Uterus (tissue), 4 donors: Measurements from ENCODE around the gene CISD2. TPM values are rescaled to one million over a fixed set of nuclear protein-coding genes. Genes with fewer than 3 reads are reported as not detected.
"Not testable (repeated sequence)": the region's sequence is repeated elsewhere in the genome, so short reads cannot be mapped to it uniquely, and the experiment has no call there.

Experiments used
- DNase-seq, 2 donors: peaks; one replicate each; pipeline ENCODE4 v3.0.0-alpha.2; 2019 to 2020
- H3K27ac ChIP-seq, 2 donors: fragments of 200-600 bp; sonication (generic); 1 replicate in 1 of 2; 2 replicates in 1 of 2; pipeline ENCODE4 v1.5.1; 2016 to 2018
- H3K27me3 ChIP-seq, 2 donors: fragments of 200-600 bp; sonication (generic); one replicate each; pipeline ENCODE4 v1.5.1; 2018 to 2019; ENCODE audit warnings: control low read depth in 1 of 2
- H3K36me3 ChIP-seq, 2 donors: fragments of 200-600 bp; sonication (generic); one replicate each; pipeline ENCODE4 v1.5.1; 2019; ENCODE audit warnings: control low read depth in 1 of 2
- H3K4me1 ChIP-seq, 2 donors: fragments of 200-600 bp; sonication (generic); one replicate each; pipeline ENCODE4 v1.5.1; 2018 to 2019; ENCODE audit warnings: control low read depth in 1 of 2
- H3K4me3 ChIP-seq, 2 donors: fragments of 200-600 bp; sonication (generic); 1 replicate in 1 of 2; 2 replicates in 1 of 2; pipeline ENCODE4 v1.5.1; 2018 to 2019; ENCODE audit warnings: mild to moderate bottlenecking in 1 of 2
- H3K9me3 ChIP-seq, 2 donors: fragments of 200-600 bp; sonication (generic); one replicate each; pipeline ENCODE4 v1.5.1; 2019; ENCODE audit warnings: control low read depth in 1 of 2
- CTCF ChIP-seq, 4 experiments: fragments of 200-600 bp in 2 of 4; fragments of 450-650 bp in 2 of 4; sonication (generic) in 2 of 4; IDR thresholded peaks; one replicate each; pipeline ENCODE4 v1.5.1; 2016 to 2019; ENCODE audit warnings: antibody characterized with exemption in 4 of 4, mild to moderate bottlenecking in 2 of 4, moderate library complexity in 1 of 4
- POLR2A ChIP-seq, 2 donors: fragments of 450-650 bp; IDR thresholded peaks; one replicate each; pipeline ENCODE4 v1.6.1; 2016; ENCODE audit warnings: antibody characterized with exemption in 2 of 2, mild to moderate bottlenecking in 1 of 2, moderate library complexity in 1 of 2
- intact Hi-C: fragments of 100-400 bp; cut with DNase I; formaldehyde crosslinking; loops from one replicate; pipeline ENCODE4 v1.15.1; 2023; ENCODE audit warnings: low total_unique reads
- small RNA-seq: library from RNA; depleted of rRNA; stranded (forward); fragments of <200 nt; gene quantifications from one replicate; pipeline ENCODE3, GENCODE V24; 2016
- total RNA-seq, 4 donors: library from RNA; depleted of rRNA in 3 of 4; stranded (reverse); fragments of >200 nt in 3 of 4; gene quantifications; one replicate each; pipeline versions ENCODE4 v1.1.0 to v1.2.4, GENCODE V29; 2014 to 2023
- donor health status: DM: yes; HTN: yes; CAD: no.

The CISD2 gene
- total RNA-seq, 4 donors from 2014 or later, result 3.8 to 30.0 (median 19.4) TPM

GRCh38 chr4:102901804-102902203, 33.0 kb downstream of the CISD2 start:
- DNase-seq, result no peak
- Histone ChIP-seq H3K27me3 (no peaks in the 10 kb centered on the region), H3K4me1 (no peaks in the 10 kb centered on the region), H3K4me3 (no peak overlapping the region), H3K27ac (no peak overlapping the region), H3K9me3 (no peaks in the 10 kb centered on the region), H3K36me3 (no peaks in the 10 kb centered on the region)
- TF ChIP-seq POLR2A (IDR thresholded peaks at IDR 0.05), result no peak
- TF ChIP-seq CTCF (IDR thresholded peaks at IDR 0.05), result no peak
- intact Hi-C loops, result no loop called here

- no peak overlapping the region for H3K27ac ChIP-seq
- intact Hi-C loops, result no loop called here
- no peak for DNase-seq
- TF ChIP-seq POLR2A (IDR thresholded peaks at IDR 0.05) (no peak), CTCF (IDR thresholded peaks at IDR 0.05) (no peak)
- H3K9me3 ChIP-seq, result peaks cover 0 to under 1% of the 10 kb centered on the region in 2 donors
- H3K36me3 ChIP-seq, result no peaks in the 10 kb centered on the region
- H3K4me1 ChIP-seq, result no peaks in the 10 kb centered on the region
- H3K4me3 ChIP-seq, result no peak overlapping the region
- no peaks in the 10 kb centered on the region for H3K27me3 ChIP-seq
Observed at GRCh38 chr4:102918859-102919258, 50.1 kb downstream of the CISD2 start.

- intact Hi-C loops, H3K4me3 ChIP-seq, H3K9me3 ChIP-seq, DNase-seq, H3K36me3 ChIP-seq, H3K27me3 ChIP-seq, H3K4me1 ChIP-seq, H3K27ac ChIP-seq: not testable (repeated sequence)
Observed at GRCh38 chr4:102919697-102920096, 50.9 kb downstream of the CISD2 start.

- no peaks in the 10 kb centered on the region for H3K27me3 ChIP-seq
- H3K9me3 ChIP-seq, result no peaks in the 10 kb centered on the region
- no peak for DNase-seq
- no peaks in the 10 kb centered on the region for H3K4me1 ChIP-seq
- intact Hi-C loops, result no loop called here
- TF ChIP-seq POLR2A (IDR thresholded peaks at IDR 0.05) (no peak), CTCF (IDR thresholded peaks at IDR 0.05) (no peak)
- H3K36me3 ChIP-seq, result no peaks in the 10 kb centered on the region
- no peak overlapping the region for H3K4me3 ChIP-seq
- no peak overlapping the region for H3K27ac ChIP-seq
Observed at GRCh38 chr4:102935716-102936115, 66.9 kb downstream of the CISD2 start.

GRCh38 chr4:102938063-102938462, 69.3 kb downstream of the CISD2 start:
- H3K27me3 ChIP-seq, H3K27ac ChIP-seq, intact Hi-C loops, H3K4me3 ChIP-seq, DNase-seq, H3K36me3 ChIP-seq, H3K4me1 ChIP-seq, H3K9me3 ChIP-seq: not testable (repeated sequence)

Small RNA genes lying within 50 kb of the gene (small RNA-seq; reads per million reads assigned to genes)
- not detected for gene RNU7-151P

Other genes starting within 250 kb of the CISD2 start
- 10 to 100 TPM in 2 of 4 donors, 1 to 10 TPM in 2; 6.4 to 41.5 (median 17.8) TPM for gene MANBA, start 108.0 kb upstream of the CISD2 start, total RNA-seq
- 100 to 1,000 TPM; 261 to 496 (median 294) TPM for gene UBE2D3, start 41.4 kb upstream of the CISD2 start, total RNA-seq
- 1 to 10 TPM in 2 of 4 donors, under 1 TPM in 1, not detected in 1; 0.59 to 4.8 (median 2.5) TPM for gene SLC9B1, start 150.7 kb downstream of the CISD2 start, total RNA-seq
- 10 to 100 TPM in 3 of 4 donors, under 1 TPM in 1; 0.59 to 26.9 (median 25.6) TPM for gene SLC9B2, start 207.8 kb downstream of the CISD2 start, total RNA-seq
- gene BDH2, start 230.8 kb downstream of the CISD2 start, total RNA-seq, result 10 to 100 TPM; 39.7 to 96.7 (median 78.1) TPM